Mesodermal cell (in vitro differentiated cells): ENCODE results near the gene REN.

Experiments used
- H3K27ac ChIP-seq: 2 replicates; pipeline ENCODE4 v1.7.0; 2013; ENCODE audit warnings: mild to moderate bottlenecking, low read depth, low read length, moderate library complexity; ENCODE audit not compliant: severe bottlenecking
- H3K36me3 ChIP-seq: 2 replicates; pipeline ENCODE4 v1.7.1; 2013; ENCODE audit warnings: mild to moderate bottlenecking, low read length, moderate library complexity; ENCODE audit not compliant: control insufficient read depth, insufficient read depth
- H3K4me1 ChIP-seq: one replicate; pipeline ENCODE4 v1.7.1; 2013; ENCODE audit warnings: mild to moderate bottlenecking, low read length; ENCODE audit not compliant: insufficient read depth, control insufficient read depth, poor library complexity, severe bottlenecking
- H3K4me3 ChIP-seq: 2 replicates; pipeline ENCODE4 v1.7.0; 2013; ENCODE audit warnings: low read length, control low read depth, mild to moderate bottlenecking; ENCODE audit not compliant: insufficient read depth, poor library complexity, severe bottlenecking; ENCODE audit errors: extremely low read depth
- H3K9me3 ChIP-seq: 2 replicates; pipeline ENCODE4 v1.7.1; 2013; ENCODE audit warnings: mild to moderate bottlenecking, low read length, moderate library complexity; ENCODE audit not compliant: control insufficient read depth
- WGBS, 2 experiments: methylation state at CpG; one replicate each; pipeline ENCODE4 v1.1.5; 2013; ENCODE audit warnings: missing lambda C conversion rate in 2 of 2; ENCODE audit not compliant: insufficient coverage in 2 of 2; 5-methylcytosine and 5-hydroxymethylcytosine counted together

REN gene

GRCh38 chr1:204201348-204202040 lies 35.4 kb upstream of the REN start:
- Histone ChIP-seq H3K4me3 (no peak overlapping the region), H3K36me3 (no peaks in the 10 kb centered on the region), H3K4me1 (peaks cover 40% of the 10 kb centered on the region), H3K9me3 (no peaks in the 10 kb centered on the region), H3K27ac (no peak overlapping the region)
- WGBS, 2 experiments, result 89 to 90% methylated on average over 12 of the region's 12 CpGs

- Histone ChIP-seq H3K9me3 (no peaks in the 10 kb centered on the region), H3K36me3 (no peaks in the 10 kb centered on the region), H3K27ac (no peak overlapping the region), H3K4me3 (no peak overlapping the region), H3K4me1 (peaks cover 50% of the 10 kb centered on the region)
- 96 to 97% methylated on average over 6 to 8 of the region's 9 CpGs for WGBS, 2 experiments
Measured at GRCh38 chr1:204199579-204199978, 33.4 kb upstream of the REN start.

- no peaks in the 10 kb centered on the region for H3K36me3 ChIP-seq
- peaks cover 50% of the 10 kb centered on the region for H3K4me1 ChIP-seq
- no peaks in the 10 kb centered on the region for H3K9me3 ChIP-seq
- peak overlapping the region; percentile 41 for H3K27ac ChIP-seq
- WGBS, 2 experiments, result 86 to 87% methylated on average over 8 to 10 of the region's 18 CpGs
- no peak overlapping the region for H3K4me3 ChIP-seq
Measured at GRCh38 chr1:204198348-204199340, 32.5 kb upstream of the REN start.

GRCh38 chr1:204197068-204197467 lies 30.9 kb upstream of the REN start:
- no peaks in the 10 kb centered on the region for H3K9me3 ChIP-seq
- no peaks in the 10 kb centered on the region for H3K36me3 ChIP-seq
- no peak overlapping the region for H3K4me3 ChIP-seq
- no peak overlapping the region for H3K27ac ChIP-seq
- WGBS, 2 experiments, result 80 to 94% methylated on average over 3 to 4 of the region's 5 CpGs
- H3K4me1 ChIP-seq, result peaks cover 50% of the 10 kb centered on the region

GRCh38 chr1:204196068-204196795 lies 30.1 kb upstream of the REN start, which contains the start of gene KISS1:
TSS of gene KISS1 (minus strand) at chr1:204196491. CDS start at chr1:204192876, 3,615 bp downstream.
- WGBS, 2 experiments, result 65 to 85% methylated on average over 10 to 12 of the region's 18 CpGs
- no peaks in the 10 kb centered on the region for H3K9me3 ChIP-seq
- H3K36me3 ChIP-seq, result no peaks in the 10 kb centered on the region
- peaks cover 50% of the 10 kb centered on the region for H3K4me1 ChIP-seq
- no peak within 1 kb of the TSS for H3K4me3 ChIP-seq
- peak within 1 kb of the TSS; percentile 2 for H3K27ac ChIP-seq

- H3K4me3 ChIP-seq, result no peak overlapping the region
- H3K4me1 ChIP-seq, result peaks cover 42% of the 10 kb centered on the region
- H3K36me3 ChIP-seq, result no peaks in the 10 kb centered on the region
- no peak overlapping the region for H3K27ac ChIP-seq
- no peaks in the 10 kb centered on the region for H3K9me3 ChIP-seq
- 79 to 82% methylated on average over 2 of the region's 7 CpGs for WGBS, 2 experiments
Measured at GRCh38 chr1:204194771-204195170, 28.6 kb upstream of the REN start.

- Histone ChIP-seq H3K4me3 (no peak overlapping the region), H3K9me3 (no peaks in the 10 kb centered on the region), H3K27ac (no peak overlapping the region), H3K36me3 (no peaks in the 10 kb centered on the region), H3K4me1 (peaks cover 35% of the 10 kb centered on the region)
- WGBS, 2 experiments, result 86% methylated on average over 1 of the region's 2 CpGs; no CpG with 5 or more reads in 1 of the 2 experiments
Measured at GRCh38 chr1:204194080-204194479, 27.9 kb upstream of the REN start.

GRCh38 chr1:204192589-204193352 lies 26.6 kb upstream of the REN start:
- Histone ChIP-seq H3K36me3 (no peaks in the 10 kb centered on the region), H3K9me3 (no peaks in the 10 kb centered on the region), H3K4me1 (peaks cover 22% of the 10 kb centered on the region), H3K27ac (no peak overlapping the region), H3K4me3 (no peak overlapping the region)
- 84 to 96% methylated on average over 2 to 3 of the region's 3 CpGs for WGBS, 2 experiments

- no peak overlapping the region for H3K4me3 ChIP-seq
- no peak overlapping the region for H3K27ac ChIP-seq
- WGBS, 2 experiments, result 95 to 100% methylated on average over 2 of the region's 2 CpGs
- no peaks in the 10 kb centered on the region for H3K36me3 ChIP-seq
- H3K9me3 ChIP-seq, result no peaks in the 10 kb centered on the region
- H3K4me1 ChIP-seq, result peaks cover 16% of the 10 kb centered on the region
Measured at GRCh38 chr1:204192046-204192445, 25.9 kb upstream of the REN start.

- no peak overlapping the region for H3K4me3 ChIP-seq
- H3K36me3 ChIP-seq, result no peaks in the 10 kb centered on the region
- WGBS, 2 experiments, result 96 to 100% methylated on average over 5 of the region's 7 CpGs
- H3K9me3 ChIP-seq, result no peaks in the 10 kb centered on the region
- peaks cover 10% of the 10 kb centered on the region for H3K4me1 ChIP-seq
- H3K27ac ChIP-seq, result no peak overlapping the region
Measured at GRCh38 chr1:204191456-204191855, 25.3 kb upstream of the REN start.
